ENCODE measurements around the gene MRE11.

Gene MRE11

DNA sequence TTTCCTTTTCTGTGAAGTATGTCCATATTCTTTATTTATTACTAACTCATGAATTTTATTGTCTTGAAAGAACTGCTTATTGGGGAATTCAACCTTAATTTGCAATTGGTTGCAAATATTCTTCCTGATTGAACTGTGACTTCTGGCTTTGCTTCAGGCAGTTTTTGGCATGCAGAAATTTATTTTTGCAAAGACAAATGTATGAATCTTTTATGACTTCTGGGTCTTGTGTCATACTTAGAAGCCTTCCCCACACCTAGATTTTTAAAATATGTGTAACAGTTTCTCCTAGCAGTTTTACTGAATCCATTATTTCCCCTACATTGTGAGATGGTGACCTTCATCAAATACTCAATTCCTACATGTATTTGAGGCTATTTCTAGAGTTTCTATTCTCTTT lies 12.3 kb downstream of the MRE11 start:
- Histone ChIP-seq H3K9me3 (ENCODE audit: control insufficient read depth, insufficient read depth, low read length) (no peaks in the 10 kb centered on the region), H3K79me2 (ENCODE audit: control insufficient read depth, low read length) (peaks cover under 1% of the 10 kb centered on the region; the same call in 1 of the 2 replicates), H3K4me1 (ENCODE audit: control insufficient read depth, low read length) (no peaks in the 10 kb centered on the region), H3K9me2 (replicated peaks; ENCODE audit: control insufficient read depth, low read length) (no peaks in the 10 kb centered on the region), H3K4me2 (ENCODE audit: low read length) (no peak overlapping the region), H3K27ac (ENCODE audit: low read depth, low read length) (no peak overlapping the region), H3F3A (ENCODE audit: control insufficient read depth, insufficient read depth) (no peaks in the 10 kb centered on the region), H3K27me3 (ENCODE audit: control insufficient read depth, low read length) (no peaks in the 10 kb centered on the region), H4K20me1 (ENCODE audit: control insufficient read depth, insufficient read depth, low read depth, low read length) (no peaks in the 10 kb centered on the region), H3K4me3 (ENCODE audit: low read length) (no peak overlapping the region), H3K36me3 (ENCODE audit: control insufficient read depth, low read length) (peaks cover 94% of the 10 kb centered on the region)
- TF ChIP-seq, protein P1, sequence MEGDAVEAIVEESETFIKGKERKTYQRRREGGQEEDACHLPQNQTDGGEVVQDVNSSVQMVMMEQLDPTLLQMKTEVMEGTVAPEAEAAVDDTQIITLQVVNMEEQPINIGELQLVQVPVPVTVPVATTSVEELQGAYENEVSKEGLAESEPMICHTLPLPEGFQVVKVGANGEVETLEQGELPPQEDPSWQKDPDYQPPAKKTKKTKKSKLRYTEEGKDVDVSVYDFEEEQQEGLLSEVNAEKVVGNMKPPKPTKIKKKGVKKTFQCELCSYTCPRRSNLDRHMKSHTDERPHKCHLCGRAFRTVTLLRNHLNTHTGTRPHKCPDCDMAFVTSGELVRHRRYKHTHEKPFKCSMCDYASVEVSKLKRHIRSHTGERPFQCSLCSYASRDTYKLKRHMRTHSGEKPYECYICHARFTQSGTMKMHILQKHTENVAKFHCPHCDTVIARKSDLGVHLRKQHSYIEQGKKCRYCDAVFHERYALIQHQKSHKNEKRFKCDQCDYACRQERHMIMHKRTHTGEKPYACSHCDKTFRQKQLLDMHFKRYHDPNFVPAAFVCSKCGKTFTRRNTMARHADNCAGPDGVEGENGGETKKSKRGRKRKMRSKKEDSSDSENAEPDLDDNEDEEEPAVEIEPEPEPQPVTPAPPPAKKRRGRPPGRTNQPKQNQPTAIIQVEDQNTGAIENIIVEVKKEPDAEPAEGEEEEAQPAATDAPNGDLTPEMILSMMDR (IDR thresholded peaks at IDR 0.05; ENCODE audit: low read depth, low read length, poor library complexity, severe bottlenecking), result no peak
- no peak for TF ChIP-seq EZH2phosphoT487 (IDR thresholded peaks at IDR 0.05; ENCODE audit: borderline replicate concordance, low read length)

DNA sequence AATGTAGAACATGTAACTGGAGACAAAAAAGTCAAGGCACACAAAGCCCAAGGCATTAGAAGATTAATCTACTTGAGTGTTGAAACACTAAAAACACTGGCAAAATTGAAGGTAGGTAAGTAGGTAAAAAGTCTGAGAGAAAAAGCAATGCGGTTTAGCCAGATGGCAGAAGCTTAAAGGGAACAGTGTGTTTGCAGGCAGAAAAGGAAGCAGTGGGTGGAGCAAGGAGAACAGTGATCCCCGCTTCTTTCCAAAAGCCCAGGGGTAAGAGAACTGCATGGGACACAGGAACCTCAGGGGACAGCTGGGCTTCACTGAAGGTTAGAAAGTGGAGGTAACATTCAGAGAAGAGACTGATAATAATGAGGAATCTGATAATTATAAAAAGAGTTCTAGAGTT lies 16.0 kb downstream of the MRE11 start:
- no peaks in the 10 kb centered on the region for H3K9me2 ChIP-seq (replicated peaks; ENCODE audit: control insufficient read depth, low read length)
- H3F3A ChIP-seq (ENCODE audit: control insufficient read depth, insufficient read depth), result no peaks in the 10 kb centered on the region
- H4K20me1 ChIP-seq (ENCODE audit: control insufficient read depth, insufficient read depth, low read depth, low read length), result no peaks in the 10 kb centered on the region
- no peak overlapping the region for H3K4me2 ChIP-seq (ENCODE audit: low read length)
- no peaks in the 10 kb centered on the region for H3K79me2 ChIP-seq (ENCODE audit: control insufficient read depth, low read length)
- H3K27me3 ChIP-seq (ENCODE audit: control insufficient read depth, low read length), result no peaks in the 10 kb centered on the region
- H3K36me3 ChIP-seq (ENCODE audit: control insufficient read depth, low read length), result peaks cover 92% of the 10 kb centered on the region
- TF ChIP-seq, protein P1 (IDR thresholded peaks at IDR 0.05; ENCODE audit: low read depth, low read length, poor library complexity, severe bottlenecking), result no peak
- TF ChIP-seq EZH2phosphoT487 (IDR thresholded peaks at IDR 0.05; ENCODE audit: borderline replicate concordance, low read length), result no peak
- H3K9me3 ChIP-seq (ENCODE audit: control insufficient read depth, insufficient read depth, low read length), result no peaks in the 10 kb centered on the region
- H3K27ac ChIP-seq (ENCODE audit: low read depth, low read length), result no peak overlapping the region
- no peak overlapping the region for H3K4me3 ChIP-seq (ENCODE audit: low read length)
- H3K4me1 ChIP-seq (ENCODE audit: control insufficient read depth, low read length), result peaks cover 4% of the 10 kb centered on the region; the same call in 1 of the 2 replicates

DNA sequence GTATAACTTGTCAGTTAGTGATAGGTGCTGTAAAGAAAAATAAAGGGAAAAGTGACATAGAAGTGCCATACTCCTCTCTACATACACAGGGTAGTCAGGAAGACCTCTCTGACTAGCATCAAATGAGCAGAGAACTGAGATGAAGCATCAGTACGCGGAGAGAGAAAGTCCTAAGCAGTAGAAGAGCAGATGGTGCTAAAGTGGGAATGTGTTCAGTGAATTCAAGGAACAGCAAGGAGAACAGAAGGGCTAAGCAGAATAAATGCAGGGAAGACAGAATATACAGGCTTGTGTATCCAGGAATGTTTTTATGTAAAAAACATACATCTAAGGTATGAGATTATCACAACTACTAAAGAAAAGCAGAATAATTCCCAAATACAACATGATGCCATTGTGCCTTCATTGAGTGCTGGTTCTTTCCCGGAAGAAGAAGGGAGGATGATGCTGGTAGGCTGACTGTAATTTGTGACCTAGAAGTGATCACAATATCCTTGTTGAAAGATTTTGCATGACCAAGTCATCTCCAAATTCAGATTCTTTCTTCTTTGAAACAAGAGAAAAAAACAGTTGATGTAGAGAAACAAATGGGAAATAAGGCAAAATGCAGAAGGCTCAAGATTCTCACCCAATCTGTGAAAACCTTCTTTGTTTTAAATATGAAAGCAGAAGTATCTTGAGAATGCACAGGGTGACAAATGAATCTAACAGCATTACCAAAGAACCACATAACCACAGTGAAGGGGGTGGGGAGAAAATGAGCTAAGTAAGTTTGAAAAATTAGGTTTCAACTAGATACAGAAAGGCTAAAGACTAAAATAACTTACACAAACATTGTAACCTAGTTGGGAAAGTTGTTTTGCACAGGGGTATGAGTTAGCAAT lies 20.5 kb downstream of the MRE11 start:
- no peak for TF ChIP-seq EZH2phosphoT487 (IDR thresholded peaks at IDR 0.05; ENCODE audit: borderline replicate concordance, low read length)
- TF ChIP-seq, protein P1 (IDR thresholded peaks at IDR 0.05; ENCODE audit: low read depth, low read length, poor library complexity, severe bottlenecking), result no peak
- Histone ChIP-seq H3K4me1 (ENCODE audit: control insufficient read depth, low read length) (peaks cover 4% of the 10 kb centered on the region; the same call in 1 of the 2 replicates), H3K79me2 (ENCODE audit: control insufficient read depth, low read length) (no peaks in the 10 kb centered on the region), H3K9me3 (ENCODE audit: control insufficient read depth, insufficient read depth, low read length) (no peaks in the 10 kb centered on the region), H3K27ac (ENCODE audit: low read depth, low read length) (no peak overlapping the region), H3K36me3 (ENCODE audit: control insufficient read depth, low read length) (peaks cover 88% of the 10 kb centered on the region), H3F3A (ENCODE audit: control insufficient read depth, insufficient read depth) (no peaks in the 10 kb centered on the region), H3K9me2 (replicated peaks; ENCODE audit: control insufficient read depth, low read length) (no peaks in the 10 kb centered on the region), H3K4me3 (ENCODE audit: low read length) (no peak overlapping the region), H4K20me1 (ENCODE audit: control insufficient read depth, insufficient read depth, low read depth, low read length) (no peaks in the 10 kb centered on the region), H3K27me3 (ENCODE audit: control insufficient read depth, low read length) (no peaks in the 10 kb centered on the region), H3K4me2 (ENCODE audit: low read length) (no peak overlapping the region)
